SH-SY5Y (cell line): ENCODE measurements around the gene ASB2.

ENCODE experiments used
- GATA2 ChIP-seq: IDR thresholded peaks from 2 replicates; pipeline ENCODE4 v1.6.1; 2011; ENCODE audit warnings: mild to moderate bottlenecking, low read depth, low read length
- GATA3 ChIP-seq: IDR thresholded peaks from 2 replicates; pipeline ENCODE4 v1.6.1; 2011; ENCODE audit warnings: low read depth, mild to moderate bottlenecking, low read length, moderate library complexity

- TF ChIP-seq GATA2, result no peak
- no peak for TF ChIP-seq GATA3
These were observed 38.0 kb upstream of the ASB2 start for GRCh38 chr14:94014382-94014781.
